Measurements from ENCODE around the gene C6orf120. TPM values are rescaled to one million over a fixed set of nuclear protein-coding genes. Genes with fewer than 3 reads are reported as not detected.
A peak's percentile ranks its signal among the peaks of the same experiment; 100 is the strongest.

C6orf120 gene
- total and polyA plus RNA-seq, 2 of the 13 experiments (the other 11 are each of a cell fraction or from before 2014, with no cell fraction given) = 21.7 to 29.9 TPM

- TF ChIP-seq, protein P1, sequence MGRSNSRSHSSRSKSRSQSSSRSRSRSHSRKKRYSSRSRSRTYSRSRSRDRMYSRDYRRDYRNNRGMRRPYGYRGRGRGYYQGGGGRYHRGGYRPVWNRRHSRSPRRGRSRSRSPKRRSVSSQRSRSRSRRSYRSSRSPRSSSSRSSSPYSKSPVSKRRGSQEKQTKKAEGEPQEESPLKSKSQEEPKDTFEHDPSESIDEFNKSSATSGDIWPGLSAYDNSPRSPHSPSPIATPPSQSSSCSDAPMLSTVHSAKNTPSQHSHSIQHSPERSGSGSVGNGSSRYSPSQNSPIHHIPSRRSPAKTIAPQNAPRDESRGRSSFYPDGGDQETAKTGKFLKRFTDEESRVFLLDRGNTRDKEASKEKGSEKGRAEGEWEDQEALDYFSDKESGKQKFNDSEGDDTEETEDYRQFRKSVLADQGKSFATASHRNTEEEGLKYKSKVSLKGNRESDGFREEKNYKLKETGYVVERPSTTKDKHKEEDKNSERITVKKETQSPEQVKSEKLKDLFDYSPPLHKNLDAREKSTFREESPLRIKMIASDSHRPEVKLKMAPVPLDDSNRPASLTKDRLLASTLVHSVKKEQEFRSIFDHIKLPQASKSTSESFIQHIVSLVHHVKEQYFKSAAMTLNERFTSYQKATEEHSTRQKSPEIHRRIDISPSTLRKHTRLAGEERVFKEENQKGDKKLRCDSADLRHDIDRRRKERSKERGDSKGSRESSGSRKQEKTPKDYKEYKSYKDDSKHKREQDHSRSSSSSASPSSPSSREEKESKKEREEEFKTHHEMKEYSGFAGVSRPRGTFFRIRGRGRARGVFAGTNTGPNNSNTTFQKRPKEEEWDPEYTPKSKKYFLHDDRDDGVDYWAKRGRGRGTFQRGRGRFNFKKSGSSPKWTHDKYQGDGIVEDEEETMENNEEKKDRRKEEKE (IDR thresholded peaks at IDR 0.05) = no peak
- peak; percentile 35; the same call in 1 of the 2 replicates for TF ChIP-seq ZSCAN20 (CRISPR knock-in tag; IDR thresholded peaks at IDR 0.05; ENCODE audit: borderline replicate concordance)
- no peak; the same call in 1 of the 2 replicates for TF ChIP-seq ZNF296 (CRISPR knock-in tag; conservative IDR thresholded peaks at IDR 0.05)
- TF ChIP-seq HIVEP1 (CRISPR knock-in tag; IDR thresholded peaks at IDR 0.05) = no peak; the same call in 1 of the 2 replicates
- no peak for TF ChIP-seq GTF3A (CRISPR knock-in tag; conservative IDR thresholded peaks at IDR 0.05)
- peak; percentile 68; the same call in 1 of the 2 replicates for TF ChIP-seq MYC (CRISPR knock-in tag; IDR thresholded peaks at IDR 0.05; ENCODE audit: borderline replicate concordance)
- no peak for TF ChIP-seq ZNF570 (CRISPR knock-in tag; IDR thresholded peaks at IDR 0.05; ENCODE audit: borderline replicate concordance)
- TF ChIP-seq ZC3H4 (CRISPR knock-in tag; IDR thresholded peaks at IDR 0.05; ENCODE audit: borderline replicate concordance) = peak; percentile 88
- peak; percentile 19; the same call in 1 of the 2 replicates for TF ChIP-seq ZNF775 (CRISPR knock-in tag; IDR thresholded peaks at IDR 0.05; ENCODE audit: borderline replicate concordance)
- TF ChIP-seq ZNF749 (CRISPR knock-in tag; IDR thresholded peaks at IDR 0.05; ENCODE audit: borderline replicate concordance) = no peak
- TF ChIP-seq AGO2 (optimal IDR thresholded peaks at IDR 0.05; ENCODE audit: low read depth, low read length) = peak; percentile 94
- TF ChIP-seq ZFYVE20 (CRISPR knock-in tag; IDR thresholded peaks at IDR 0.05; ENCODE audit: borderline replicate concordance, low read depth) = no peak; the same call in 1 of the 2 replicates
- no peak for TF ChIP-seq SETDB1 (CRISPR knock-in tag; IDR thresholded peaks at IDR 0.05; ENCODE audit: borderline replicate concordance)
- no peak; the same call in 1 of the 2 replicates for TF ChIP-seq KLF15 (CRISPR knock-in tag; IDR thresholded peaks at IDR 0.05; ENCODE audit: borderline replicate concordance)
- TF ChIP-seq ZBTB49 (CRISPR knock-in tag; IDR thresholded peaks at IDR 0.05; ENCODE audit: borderline replicate concordance) = no peak
- no peak for TF ChIP-seq ZNF354B (CRISPR knock-in tag; IDR thresholded peaks at IDR 0.05)
- no peak for TF ChIP-seq ZNF207 (IDR thresholded peaks at IDR 0.05; ENCODE audit: borderline replicate concordance)
- no peak for TF ChIP-seq CC2D1A (CRISPR knock-in tag; IDR thresholded peaks at IDR 0.05)
- TF ChIP-seq ZNF652 (CRISPR knock-in tag; IDR thresholded peaks at IDR 0.05; ENCODE audit: borderline replicate concordance, low read depth) = peak; percentile 74
- TF ChIP-seq KDM2A (CRISPR knock-in tag; IDR thresholded peaks at IDR 0.05; ENCODE audit: borderline replicate concordance, low read depth) = peak; percentile 71; the same call in 1 of the 2 replicates
- TF ChIP-seq RFX1 (IDR thresholded peaks at IDR 0.05) = no peak
- no peak; the same call in 1 of the 2 replicates for TF ChIP-seq ZNF431 (CRISPR knock-in tag; IDR thresholded peaks at IDR 0.05; ENCODE audit: borderline replicate concordance, low read depth)
- TF ChIP-seq GABPA (IDR thresholded peaks at IDR 0.05; ENCODE audit: low read depth, low read length) = no peak
- peak; percentile 40; the same call in 1 of the 2 replicates for TF ChIP-seq GABPA (CRISPR knock-in tag; IDR thresholded peaks at IDR 0.05; ENCODE audit: low read depth)
- no peak for TF ChIP-seq KAT2B (IDR thresholded peaks at IDR 0.05; ENCODE audit: borderline replicate concordance, low read depth, low read length)
These were observed 23.5 kb downstream of the C6orf120 start (continued) for GRCh38 chr6:169725125-169726048.
